ENCODE data around the gene NCOA7.

- TF ChIP-seq SP1 (CRISPR knock-in tag; IDR thresholded peaks at IDR 0.05): no peak
- no peak for TF ChIP-seq TRIM28 (IDR thresholded peaks at IDR 0.05)
- no peak for TF ChIP-seq MXD1 (CRISPR knock-in tag; IDR thresholded peaks at IDR 0.05; ENCODE audit: borderline replicate concordance, poor library complexity, severe bottlenecking)
- TF ChIP-seq JUNB (CRISPR knock-in tag; conservative IDR thresholded peaks at IDR 0.05): no peak
- no peak for TF ChIP-seq SIN3A (IDR thresholded peaks at IDR 0.05; ENCODE audit: borderline replicate concordance in 2 of 2, control insufficient read depth in 1 of 2, low read depth in 2 of 2, low read length in 2 of 2)
Observed at GRCh38 chr6:125850361-125850760, 59.6 kb downstream of the NCOA7 start.
